Lung (tissue), 12 donors: ENCODE data around the gene FLVCR1. TPM values are rescaled to one million over a fixed set of nuclear protein-coding genes. Genes with fewer than 3 reads are reported as not detected.

ENCODE experiments used
- ATAC-seq: fragments of 200-7000 bp; cut with Tn5 transposase; one replicate; pipeline ENCODE4 v1.9.1; 2020; ENCODE audit warnings: moderate number of reproducible peaks; ENCODE audit not compliant: insufficient read depth, low FRiP score
- DNase-seq, 3 donors: peaks; one replicate each; pipeline ENCODE4 v3.0.0-alpha.2; 2013 to 2017
- H3K27ac ChIP-seq, 2 donors: one replicate each; pipeline ENCODE4 v1.5.1; 2013; ENCODE audit warnings: mild to moderate bottlenecking in 2 of 2, moderate library complexity in 2 of 2, control low read depth in 1 of 2, inconsistent platforms in 1 of 2, low read depth in 1 of 2, low read length in 1 of 2
- H3K27me3 ChIP-seq, 3 donors: one replicate each; pipeline ENCODE4 v1.5.1; 2013; ENCODE audit warnings: low read length in 2 of 3; ENCODE audit not compliant: control insufficient read depth in 3 of 3, insufficient read depth in 3 of 3
- H3K36me3 ChIP-seq, 4 donors: one replicate each; pipeline ENCODE4 v1.5.1; 2013; ENCODE audit warnings: low read length in 4 of 4, mild to moderate bottlenecking in 1 of 4, moderate library complexity in 1 of 4; ENCODE audit not compliant: control insufficient read depth in 4 of 4, insufficient read depth in 4 of 4
- H3K4me1 ChIP-seq, 5 donors: one replicate each; pipeline ENCODE4 v1.5.1; 2013; ENCODE audit warnings: low read length in 5 of 5, mild to moderate bottlenecking in 2 of 5, moderate library complexity in 1 of 5; ENCODE audit not compliant: control insufficient read depth in 5 of 5, insufficient read depth in 5 of 5
- H3K4me3 ChIP-seq: one replicate; pipeline ENCODE4 v1.5.1; 2013; ENCODE audit warnings: mild to moderate bottlenecking, control low read depth, moderate library complexity
- H3K9ac ChIP-seq, 2 donors: one replicate each; pipeline ENCODE4 v1.5.1; 2013; ENCODE audit warnings: low read length in 2 of 2, control low read depth in 1 of 2; ENCODE audit not compliant: insufficient read depth in 1 of 2
- H3K9me3 ChIP-seq, 4 donors: one replicate each; pipeline ENCODE4 v1.5.1; 2013; ENCODE audit warnings: low read length in 3 of 4, mild to moderate bottlenecking in 1 of 4, moderate library complexity in 1 of 4; ENCODE audit not compliant: control insufficient read depth in 4 of 4, insufficient read depth in 3 of 4
- WGBS, 2 donors: extraction: QIAGEN DNeasy Blood & Tissue Kit; methylation state at CpG; one replicate each; pipeline ENCODE4 v1.1.7; 2013; 5-methylcytosine and 5-hydroxymethylcytosine counted together
- polyA plus RNA-seq, 2 donors: library from polyadenylated mRNA; stranded (reverse); fragments of 200-250 nt; gene quantifications; one replicate each; pipeline ENCODE4 v1.2.1, GENCODE V29; 2013
- total RNA-seq, 2 donors: library from RNA; depleted of rRNA in 1 of 2; stranded (reverse); fragments of >200 nt in 1 of 2; gene quantifications; one replicate each; pipeline ENCODE4 v1.2.1, GENCODE V29; 2014 to 2021
- TF ChIP-seq, protein P1 (sequence below): IDR thresholded peaks from 2 replicates; pipeline ENCODE4 v1.5.1; 2012; ENCODE audit warnings: mild to moderate bottlenecking; ENCODE audit errors: control extremely low read depth, extremely low read depth
- donor health status: control.
- donor health status: control.
- donor health status: Bipolar disorder and iron deficiency.
- donor health status: healthy.
- donor health status: DM: yes; HTN: yes; CAD: no.

The FLVCR1 gene
- total and polyA plus RNA-seq, 4 donors: 4.5 to 17.4 (median 6.6) TPM

DNA sequence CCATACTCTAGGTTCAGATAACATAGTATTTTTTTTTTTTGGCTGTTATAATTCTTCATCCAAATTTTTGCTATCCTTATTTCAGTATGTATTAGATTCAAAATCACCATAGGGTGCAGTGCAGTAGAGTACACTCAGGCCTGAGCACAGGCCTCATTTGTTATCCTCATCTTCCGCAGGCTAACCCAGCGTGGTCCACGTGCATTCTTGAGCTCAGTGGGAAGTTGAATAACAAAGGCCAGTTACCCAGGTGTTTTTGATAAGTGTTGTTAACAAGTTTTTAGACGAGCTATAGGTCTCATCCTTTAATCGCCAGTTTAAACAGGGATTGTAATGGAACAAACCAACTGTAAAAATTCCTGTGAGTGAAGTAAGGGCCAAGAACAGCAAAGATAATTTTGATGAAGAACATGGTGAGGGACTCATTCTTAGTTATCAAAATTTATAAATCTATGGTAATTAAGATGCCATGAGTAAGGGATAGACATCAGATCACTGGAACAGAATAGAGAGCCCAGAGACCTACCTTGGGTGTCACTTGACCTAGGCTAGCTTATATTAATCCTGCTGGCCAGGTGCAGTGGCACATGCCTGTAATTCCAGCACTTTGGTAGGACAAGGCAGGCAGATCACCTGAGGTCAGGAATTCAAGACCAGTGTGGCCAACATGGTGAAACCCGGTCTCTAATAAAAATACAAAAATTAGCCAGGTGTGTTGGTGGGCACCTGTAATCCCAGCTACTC lies 22.0 kb downstream of the FLVCR1 start:
- Histone ChIP-seq H3K4me1 (no peaks in the 10 kb centered on the region), H3K27ac (no peak overlapping the region), H3K4me3 (no peak overlapping the region), H3K9ac (no peak overlapping the region), H3K9me3 (no peaks in the 10 kb centered on the region), H3K36me3 (peaks cover 6 to 12% (median 7%) of the 10 kb centered on the region in 4 donors), H3K27me3 (no peaks in the 10 kb centered on the region)
- TF ChIP-seq, protein P1, sequence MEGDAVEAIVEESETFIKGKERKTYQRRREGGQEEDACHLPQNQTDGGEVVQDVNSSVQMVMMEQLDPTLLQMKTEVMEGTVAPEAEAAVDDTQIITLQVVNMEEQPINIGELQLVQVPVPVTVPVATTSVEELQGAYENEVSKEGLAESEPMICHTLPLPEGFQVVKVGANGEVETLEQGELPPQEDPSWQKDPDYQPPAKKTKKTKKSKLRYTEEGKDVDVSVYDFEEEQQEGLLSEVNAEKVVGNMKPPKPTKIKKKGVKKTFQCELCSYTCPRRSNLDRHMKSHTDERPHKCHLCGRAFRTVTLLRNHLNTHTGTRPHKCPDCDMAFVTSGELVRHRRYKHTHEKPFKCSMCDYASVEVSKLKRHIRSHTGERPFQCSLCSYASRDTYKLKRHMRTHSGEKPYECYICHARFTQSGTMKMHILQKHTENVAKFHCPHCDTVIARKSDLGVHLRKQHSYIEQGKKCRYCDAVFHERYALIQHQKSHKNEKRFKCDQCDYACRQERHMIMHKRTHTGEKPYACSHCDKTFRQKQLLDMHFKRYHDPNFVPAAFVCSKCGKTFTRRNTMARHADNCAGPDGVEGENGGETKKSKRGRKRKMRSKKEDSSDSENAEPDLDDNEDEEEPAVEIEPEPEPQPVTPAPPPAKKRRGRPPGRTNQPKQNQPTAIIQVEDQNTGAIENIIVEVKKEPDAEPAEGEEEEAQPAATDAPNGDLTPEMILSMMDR: no peak
- ATAC-seq: no peak
- WGBS, 2 donors: 90 to 92% methylated on average over 6 of the region's 6 CpGs
- no peak for DNase-seq

DNA sequence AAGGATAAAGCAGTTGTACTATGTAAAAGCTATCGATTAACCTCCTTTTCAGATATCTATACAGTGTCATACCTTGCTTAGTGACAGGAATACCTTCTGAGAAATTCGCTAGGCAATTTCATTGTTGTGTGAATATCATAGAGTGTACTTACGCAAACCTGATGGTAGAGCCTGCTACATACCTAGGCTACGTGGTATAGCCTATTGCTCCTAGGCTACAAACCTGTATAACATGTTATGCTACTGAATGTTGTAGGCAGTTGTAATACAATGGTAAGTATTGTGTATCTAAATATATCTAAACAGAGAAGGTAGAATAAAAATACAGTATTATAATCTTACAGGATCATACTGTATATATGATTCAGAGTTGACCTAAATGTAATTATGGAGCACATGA lies 26.5 kb downstream of the FLVCR1 start:
- Histone ChIP-seq H3K4me3 (no peak overlapping the region), H3K27ac (no peak overlapping the region), H3K9ac (no peak overlapping the region), H3K27me3 (no peaks in the 10 kb centered on the region), H3K36me3 (peaks cover 3 to 11% (median 5%) of the 10 kb centered on the region in 4 donors), H3K4me1 (no peaks in the 10 kb centered on the region), H3K9me3 (no peaks in the 10 kb centered on the region)
- ATAC-seq (no peak), DNase-seq (no peak)
- TF ChIP-seq, protein P1: no peak
- WGBS, 2 donors: 84 to 85% methylated on average over 4 of the region's 4 CpGs

DNA sequence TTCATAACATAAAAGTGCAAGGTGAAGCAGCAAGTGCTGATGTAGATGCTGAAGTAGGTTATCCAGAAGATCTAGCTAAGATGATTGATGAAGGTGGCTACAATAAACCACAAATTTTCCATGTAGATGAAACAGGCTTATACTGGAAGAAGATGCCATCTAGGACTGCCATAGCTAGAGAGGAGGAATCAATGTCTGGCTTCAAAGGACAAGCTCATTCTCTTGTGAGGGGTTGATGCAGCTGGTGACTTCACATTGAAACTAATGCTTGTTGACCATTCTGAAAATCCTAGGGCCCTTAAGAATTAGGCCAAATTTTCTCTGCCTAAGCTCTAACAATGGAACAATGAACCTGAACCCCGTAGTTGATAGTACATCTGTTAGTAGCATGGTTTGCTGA lies 34.0 kb downstream of the FLVCR1 start:
- ATAC-seq: no peak
- no peaks in the 10 kb centered on the region for H3K4me1 ChIP-seq
- H3K36me3 ChIP-seq: peaks cover 15 to 44% (median 16%) of the 10 kb centered on the region in 4 donors

More for the DNA sequence above, 34.0 kb downstream of the FLVCR1 start:
- Histone ChIP-seq H3K27me3 (no peaks in the 10 kb centered on the region), H3K9me3 (no peaks in the 10 kb centered on the region), H3K4me3 (no peak overlapping the region), H3K27ac (no peak overlapping the region), H3K9ac (no peak overlapping the region)
- TF ChIP-seq, protein P1: no peak
- WGBS, 2 donors: 97 to 98% methylated on average over 1 of the region's 1 CpG
- no peak for DNase-seq
